Retina (tissue), 1 donor: Measurements from ENCODE around the gene HTD2.

ENCODE experiments used
- DNase-seq: peaks from one replicate; pipeline ENCODE4 v3.0.0-alpha.2; 2016

HTD2 gene

DNA sequence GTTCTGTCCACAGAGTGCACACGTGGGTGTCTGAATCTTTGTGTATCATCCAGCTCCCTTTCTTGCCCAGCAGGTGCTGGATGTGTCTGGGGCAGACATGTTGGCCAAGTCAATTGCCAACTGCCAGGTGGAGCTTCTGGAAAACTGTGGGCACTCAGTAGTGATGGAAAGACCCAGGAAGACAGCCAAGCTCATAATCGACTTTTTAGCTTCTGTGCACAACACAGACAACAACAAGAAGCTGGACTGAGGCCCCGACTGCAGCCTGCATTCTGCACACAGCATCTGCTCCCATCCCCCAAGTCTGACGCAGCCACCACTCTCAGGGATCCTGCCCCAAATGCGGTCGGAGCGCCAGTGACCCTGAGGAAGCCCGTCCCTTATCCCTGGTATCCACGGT lies 12.8 kb upstream of the HTD2 start:
- no peak for DNase-seq

DNA sequence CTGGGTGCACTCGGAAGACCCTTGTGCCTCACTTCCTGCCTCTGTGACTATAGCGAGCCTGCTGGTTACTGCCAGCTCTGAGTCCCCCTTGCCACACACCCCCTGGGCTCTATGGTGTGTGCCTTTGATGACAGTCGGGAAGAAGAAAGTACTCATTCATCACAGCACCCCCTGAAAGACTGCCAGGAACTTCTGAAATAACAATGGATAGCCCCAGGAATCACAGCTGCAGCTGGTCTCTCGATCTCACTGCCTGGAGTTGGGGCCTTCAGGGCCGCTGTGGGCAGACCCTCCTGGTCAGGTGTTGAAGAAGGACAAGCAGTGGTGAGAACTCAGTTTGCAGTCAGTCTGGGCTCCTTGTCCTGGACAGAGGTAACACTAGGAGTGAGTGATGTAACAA lies 10.1 kb upstream of the HTD2 start:
- DNase-seq, result no peak

DNA sequence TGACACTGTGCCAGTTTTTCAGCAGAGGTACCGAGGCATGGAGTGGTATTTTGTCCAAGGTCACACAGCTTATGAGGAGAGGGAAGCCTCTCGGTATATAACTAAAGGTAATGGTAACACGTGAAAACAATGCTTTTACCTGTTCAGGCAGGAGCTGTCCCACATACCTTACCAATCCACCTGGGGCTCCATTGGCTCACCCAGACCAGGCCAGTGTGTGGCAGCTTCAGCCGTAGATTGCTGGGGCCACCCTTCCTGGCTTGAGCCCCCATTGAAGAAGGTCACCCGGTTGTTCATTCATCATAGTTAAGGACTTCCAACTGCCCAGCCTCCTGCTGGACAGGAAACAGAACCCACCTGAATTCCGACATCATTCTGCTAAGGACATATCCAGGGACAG lies 9.5 kb upstream of the HTD2 start:
- DNase-seq, result no peak

DNA sequence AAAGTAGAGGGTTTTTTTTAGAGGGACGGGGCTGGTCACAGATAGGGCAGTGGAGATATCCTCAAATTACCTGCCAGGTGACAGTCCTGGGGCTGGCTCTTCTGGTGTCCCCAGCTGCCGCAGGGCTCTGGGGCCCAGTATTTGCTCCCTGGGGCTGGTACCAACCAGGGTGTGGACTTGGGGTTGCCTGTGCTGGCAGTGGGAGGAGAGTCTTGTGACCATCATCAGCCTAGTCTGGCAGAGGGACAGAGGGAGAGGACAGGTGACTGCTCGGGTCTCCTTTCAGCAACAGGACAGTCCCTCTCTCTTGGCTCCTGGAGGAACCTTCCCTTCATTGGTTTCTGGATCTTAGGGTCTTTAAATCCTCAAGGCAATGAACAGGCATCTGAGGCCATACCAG lies 8.1 kb upstream of the HTD2 start:
- DNase-seq, result no peak

DNA sequence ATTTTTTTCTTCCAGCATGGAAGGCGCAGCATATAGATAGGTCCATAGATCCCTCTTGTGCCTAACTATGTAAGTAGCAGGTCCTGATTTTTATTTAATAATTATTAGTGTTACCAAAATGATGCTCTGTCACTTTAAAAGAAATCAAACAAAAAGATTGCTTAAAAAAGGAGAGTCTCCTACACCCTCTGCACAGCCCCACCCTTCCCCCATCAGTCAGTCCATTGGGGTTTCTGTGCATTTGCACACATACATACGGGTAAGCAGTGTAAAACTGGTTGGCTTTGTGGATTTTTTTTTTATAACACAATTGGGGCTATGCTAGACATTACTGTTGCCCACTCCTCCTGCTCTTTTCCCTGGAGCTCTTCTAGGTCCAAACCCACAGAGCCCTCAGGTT lies 7.2 kb upstream of the HTD2 start:
- no peak for DNase-seq

DNA sequence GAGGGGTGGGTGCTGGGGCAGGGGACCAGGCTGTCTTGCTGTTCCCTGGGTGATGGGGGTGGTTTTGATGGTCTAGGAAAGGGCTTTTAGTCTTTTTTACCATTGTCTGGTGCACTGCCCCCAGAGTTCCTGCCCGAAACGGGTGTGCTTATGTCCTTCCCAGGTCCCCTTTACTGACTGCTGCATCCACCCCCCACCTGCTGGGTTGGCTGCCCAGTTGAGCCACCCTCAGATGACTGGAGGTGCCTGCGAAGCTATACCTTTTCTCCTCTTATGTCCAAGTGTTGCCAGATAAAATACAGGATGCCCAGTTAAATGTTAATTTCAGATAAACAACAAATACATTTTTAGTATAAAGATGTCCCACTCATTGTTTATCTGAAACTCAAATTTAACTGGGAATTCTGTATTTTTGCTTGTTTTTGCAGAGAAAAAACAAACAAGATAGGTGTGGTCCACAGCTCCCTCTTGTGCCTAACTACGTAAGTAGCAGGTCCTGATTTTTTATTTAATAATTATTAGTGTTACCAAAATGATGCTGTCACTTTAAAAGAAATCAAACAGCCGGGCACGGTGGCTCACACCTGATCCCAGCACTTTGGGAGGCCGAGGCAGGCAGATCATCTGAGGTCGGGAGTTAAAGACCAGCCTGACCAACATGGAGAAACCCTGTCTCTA lies 6.3 kb upstream of the HTD2 start:
- peak; percentile 39 for DNase-seq

DNA sequence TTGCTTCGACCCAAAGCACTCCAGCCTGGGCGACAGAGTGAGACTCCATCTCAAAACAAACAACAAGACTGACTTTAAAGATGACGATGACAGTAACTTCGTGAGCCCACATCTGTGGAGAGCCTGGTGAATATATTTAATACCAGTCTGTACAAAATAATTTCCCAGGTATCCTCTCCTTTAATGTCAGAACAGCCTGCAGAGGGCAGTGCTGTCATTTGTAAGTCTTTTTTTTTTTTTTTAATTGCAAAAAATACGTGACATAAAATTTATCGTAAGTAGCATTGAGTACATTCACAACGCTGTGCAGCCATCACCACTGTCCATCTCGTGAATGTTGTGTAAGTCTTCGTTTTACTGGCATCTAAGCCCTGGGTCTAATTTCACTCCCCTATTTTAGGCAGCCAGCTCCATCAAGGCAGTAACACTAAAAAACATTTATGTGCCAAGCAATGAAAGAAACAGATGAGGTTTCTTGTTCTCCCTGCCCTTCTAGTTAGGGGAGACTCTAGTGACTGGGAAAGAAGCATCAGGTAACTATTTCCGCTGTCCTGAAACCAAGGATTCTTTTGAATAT lies 1.4 kb downstream of the HTD2 start:
- DNase-seq, result no peak

DNA sequence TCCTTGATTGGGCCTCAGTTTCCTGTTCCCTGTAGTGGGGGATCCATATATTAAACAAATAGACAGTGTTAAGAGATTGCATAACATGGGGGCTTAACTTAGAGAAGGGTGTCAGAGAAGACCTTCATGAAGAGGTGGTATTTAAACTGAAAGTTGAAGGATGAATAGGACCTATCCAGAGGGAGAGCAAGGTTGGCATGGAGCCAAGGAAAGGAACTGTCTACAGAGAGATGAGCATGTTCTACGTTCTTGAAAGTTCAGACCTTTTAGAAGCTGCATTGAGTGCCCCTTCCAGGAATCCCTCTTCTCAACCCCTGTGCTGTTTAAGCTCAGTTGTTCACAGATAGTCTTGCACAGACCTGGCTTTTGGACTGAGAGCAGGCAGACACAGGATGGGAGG lies 2.4 kb downstream of the HTD2 start:
- DNase-seq, result no peak

DNA sequence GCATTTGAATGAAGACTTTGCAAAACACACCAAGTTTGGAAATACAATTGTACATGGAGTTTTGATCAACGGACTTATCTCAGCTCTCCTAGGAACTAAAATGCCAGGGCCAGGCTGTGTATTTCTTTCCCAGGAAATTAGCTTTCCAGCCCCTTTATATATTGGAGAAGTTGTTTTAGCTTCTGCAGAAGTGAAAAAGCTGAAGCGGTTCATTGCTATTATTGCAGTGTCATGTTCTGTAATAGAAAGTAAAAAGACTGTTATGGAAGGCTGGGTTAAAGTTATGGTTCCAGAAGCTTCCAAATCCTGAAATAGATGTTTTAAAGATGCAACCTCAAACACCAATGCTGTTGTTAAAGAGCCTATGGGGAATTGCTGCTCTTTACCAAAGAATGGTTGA lies 11.5 kb downstream of the HTD2 start:
- no peak for DNase-seq

DNA sequence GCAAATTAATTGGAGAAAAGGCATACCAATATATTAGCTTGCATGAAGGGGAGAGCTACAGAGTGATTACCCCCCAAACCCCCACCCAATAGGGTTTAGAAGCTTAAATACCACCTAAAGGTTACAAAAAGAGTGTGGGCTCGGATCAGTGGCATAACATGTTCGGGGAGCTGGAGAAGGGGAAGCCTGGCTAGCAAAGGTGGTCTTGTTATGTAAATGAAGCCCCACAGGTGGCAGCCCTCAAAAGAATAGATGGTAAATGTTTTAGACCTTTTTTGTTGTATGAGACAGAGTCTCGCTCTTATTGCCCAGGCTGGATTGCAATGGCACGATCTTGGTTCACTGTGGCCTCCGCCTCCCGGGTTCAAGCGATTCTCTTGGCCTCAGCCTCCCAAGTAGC lies 15.5 kb downstream of the HTD2 start:
- DNase-seq, result no peak

DNA sequence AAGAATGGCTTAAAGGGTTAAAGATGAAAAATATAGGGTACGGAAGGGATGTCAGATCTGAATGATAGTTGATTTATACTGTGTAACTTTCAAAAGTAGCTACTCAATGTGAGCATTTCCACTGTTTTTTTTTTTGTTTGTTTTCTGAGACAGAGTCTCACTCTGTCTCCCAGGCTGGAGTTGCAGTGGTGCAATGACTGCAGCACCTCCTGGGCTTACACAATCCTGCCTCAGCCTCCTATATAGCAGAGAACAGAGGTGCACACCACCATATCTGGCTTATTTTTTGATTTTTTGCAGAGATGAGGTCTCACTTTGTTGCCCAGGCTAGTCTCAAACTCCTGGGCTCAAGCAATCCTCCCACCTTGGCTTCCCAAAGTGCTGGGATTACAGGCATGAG lies 16.5 kb downstream of the HTD2 start:
- no peak for DNase-seq

DNA sequence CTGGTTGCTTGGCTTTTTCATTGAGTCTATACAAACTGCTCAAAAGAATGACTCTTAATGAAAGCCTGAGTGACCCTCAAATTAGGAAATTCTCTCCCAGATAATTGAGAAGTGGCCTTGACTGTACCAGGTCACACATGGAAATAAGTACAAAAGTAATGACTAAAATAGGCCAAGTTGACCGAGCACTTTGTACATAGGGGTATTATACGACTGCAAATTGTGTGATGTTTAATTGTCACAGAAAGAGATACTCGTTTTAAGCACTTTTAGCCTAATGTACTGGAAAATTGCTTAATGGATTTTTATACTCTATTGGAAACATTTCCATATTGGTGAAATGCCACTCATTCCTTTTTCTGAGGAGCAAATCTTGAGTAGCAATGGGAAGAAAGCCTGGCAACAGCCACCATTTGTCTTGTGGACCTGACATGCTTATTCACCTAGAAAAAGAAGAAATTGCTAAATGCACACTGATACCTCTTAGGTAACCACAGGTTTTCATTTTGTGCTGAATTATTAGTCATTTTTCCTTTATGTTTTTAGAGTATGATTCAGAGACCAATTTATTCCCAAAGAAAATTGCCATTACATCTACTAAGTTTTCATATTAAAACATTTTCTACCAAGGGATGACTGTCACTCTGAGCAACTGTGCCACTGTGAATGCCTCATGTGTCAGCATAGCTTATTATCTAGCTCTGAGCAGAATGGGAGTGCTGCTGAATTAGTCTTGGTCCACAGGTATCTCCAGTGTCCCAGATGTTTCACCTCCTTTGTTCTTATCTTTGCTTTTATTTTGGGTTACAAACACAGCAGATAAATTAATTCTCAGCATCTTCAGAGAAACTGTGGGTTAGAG lies 17.4 kb downstream of the HTD2 start:
- DNase-seq, result no peak

DNA sequence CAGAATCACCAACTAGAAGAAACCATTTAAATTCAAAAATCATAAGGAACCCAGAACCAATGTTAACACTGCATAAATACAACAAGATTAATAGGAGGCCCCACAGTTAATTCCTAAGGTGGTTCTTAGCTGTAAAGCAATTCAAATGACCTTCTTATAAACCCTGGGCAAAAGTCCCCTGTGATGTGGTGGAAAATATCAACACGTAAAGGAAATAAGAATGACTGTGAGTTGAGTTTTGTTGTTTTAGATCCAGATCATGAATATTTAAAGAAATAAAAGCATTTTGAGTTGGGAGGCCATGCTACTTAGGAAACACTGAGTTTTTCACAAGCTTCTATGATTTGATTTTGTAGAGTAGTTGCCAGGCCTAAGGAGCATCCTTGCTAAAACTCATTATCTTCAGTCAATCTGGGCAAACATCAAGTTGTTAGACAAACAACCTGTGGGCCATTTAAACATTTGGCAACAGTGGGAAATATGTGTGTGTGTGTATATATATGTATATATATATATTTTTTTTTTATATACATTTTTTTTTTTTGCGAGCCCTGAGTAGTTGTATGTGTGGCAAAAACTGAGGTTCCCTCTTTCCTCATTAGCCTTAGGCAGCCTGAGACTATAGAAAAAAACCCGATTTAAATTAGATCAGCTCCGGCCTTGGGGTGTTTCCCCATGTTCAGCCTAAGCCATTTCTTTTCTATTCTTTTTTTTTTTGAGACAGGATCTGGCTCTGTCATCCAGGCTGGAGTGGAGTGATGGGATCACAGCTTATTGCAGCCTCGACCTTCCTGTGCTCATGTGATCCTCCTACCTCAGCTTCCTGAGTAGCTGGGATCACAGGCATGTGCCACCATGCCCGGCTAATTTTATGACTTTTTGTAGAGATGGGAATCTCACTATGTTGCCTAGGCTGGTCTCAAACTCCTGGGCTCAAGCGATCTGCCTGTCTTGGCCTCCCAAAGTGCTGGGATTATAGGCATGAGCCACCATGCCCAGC lies 18.4 kb downstream of the HTD2 start:
- DNase-seq, result no peak

DNA sequence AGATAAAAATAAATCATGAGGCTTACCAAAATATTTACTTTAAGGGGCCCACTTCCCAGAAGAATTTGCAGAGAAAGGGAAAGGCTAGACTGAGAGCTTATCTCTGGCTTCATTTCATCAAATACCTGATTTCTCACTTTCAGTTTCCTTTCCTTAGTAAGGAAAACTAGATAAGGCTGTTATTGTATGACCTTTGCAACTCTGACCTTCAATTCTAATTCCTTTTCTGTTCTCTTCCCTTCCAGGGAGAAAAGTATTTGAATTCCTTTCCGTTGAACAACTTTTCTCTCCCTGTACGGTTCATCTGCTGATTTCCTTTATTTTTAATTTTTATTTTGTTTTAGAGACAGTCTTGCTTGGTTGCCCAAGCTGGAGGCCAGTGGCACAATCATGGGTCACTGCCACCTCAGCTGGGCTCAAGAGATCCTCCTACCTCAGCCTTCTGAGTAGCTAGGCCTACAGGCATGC lies 19.2 kb downstream of the HTD2 start:
- DNase-seq, result no peak

DNA sequence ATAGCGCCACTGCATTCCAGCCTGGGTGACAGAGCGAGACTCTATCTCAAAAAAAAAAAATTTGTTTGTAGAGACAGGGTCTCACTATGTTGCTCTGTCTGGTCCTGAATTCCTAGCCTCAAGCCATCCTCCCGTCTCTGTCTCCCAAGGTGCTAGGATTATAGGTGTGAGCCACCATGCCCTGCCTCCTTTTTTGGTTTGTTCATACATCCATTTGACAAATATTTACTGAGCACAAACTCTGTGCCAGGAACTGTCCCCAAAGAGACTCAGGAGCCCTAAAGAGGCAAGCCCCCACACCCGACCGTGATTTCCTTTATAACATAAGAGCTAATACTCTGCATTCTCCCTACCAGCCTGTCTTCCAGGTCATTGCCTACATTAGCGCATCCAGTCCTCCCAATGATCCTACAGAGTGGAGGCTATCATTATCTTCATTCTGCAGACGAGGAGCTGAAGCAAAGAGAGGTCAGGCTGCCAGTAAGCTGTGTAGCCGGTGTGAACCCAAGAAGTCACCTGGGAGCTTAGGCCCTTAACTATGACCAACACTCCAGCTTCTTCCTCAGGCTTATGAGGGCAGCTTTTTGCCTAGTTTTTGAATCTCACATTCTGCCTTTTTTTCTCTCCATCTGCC lies 20.1 kb downstream of the HTD2 start:
- peak; percentile 23 for DNase-seq

DNA sequence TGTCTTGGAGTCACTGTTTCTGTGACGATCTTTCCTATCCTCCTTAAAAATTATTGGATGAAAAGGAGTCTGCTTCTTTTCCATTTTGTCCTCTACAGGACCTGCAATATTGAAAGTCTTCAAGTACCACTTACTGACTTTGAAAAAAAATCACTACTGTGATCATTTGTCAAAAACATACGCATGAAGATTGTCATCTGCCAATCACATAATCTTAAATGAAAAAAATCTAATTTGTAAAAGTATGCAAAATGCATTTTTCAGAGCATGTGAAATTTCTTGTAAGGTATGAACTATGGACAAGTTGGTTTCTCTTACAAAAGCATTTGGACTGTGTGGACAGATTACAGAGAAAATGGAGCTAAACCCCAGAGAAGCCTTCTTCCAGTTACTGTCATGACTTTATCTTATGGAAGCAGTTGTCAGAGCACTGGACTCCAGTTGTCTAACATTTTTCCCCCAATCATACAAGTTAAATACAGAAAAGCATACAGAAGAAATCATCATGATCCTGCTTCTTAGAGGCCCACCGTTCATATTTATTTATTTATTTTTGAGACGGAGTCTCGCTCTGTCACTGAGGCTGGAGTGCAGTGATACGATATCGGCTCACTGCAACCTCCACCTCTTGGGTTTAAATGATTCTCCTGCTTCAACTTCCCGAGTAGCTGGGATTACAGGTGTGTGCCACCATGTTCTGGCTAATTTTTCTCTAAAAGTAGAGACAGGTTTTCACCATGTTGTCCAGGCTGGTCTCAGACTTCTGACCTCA lies 23.0 kb downstream of the HTD2 start:
- DNase-seq, result no peak

DNA sequence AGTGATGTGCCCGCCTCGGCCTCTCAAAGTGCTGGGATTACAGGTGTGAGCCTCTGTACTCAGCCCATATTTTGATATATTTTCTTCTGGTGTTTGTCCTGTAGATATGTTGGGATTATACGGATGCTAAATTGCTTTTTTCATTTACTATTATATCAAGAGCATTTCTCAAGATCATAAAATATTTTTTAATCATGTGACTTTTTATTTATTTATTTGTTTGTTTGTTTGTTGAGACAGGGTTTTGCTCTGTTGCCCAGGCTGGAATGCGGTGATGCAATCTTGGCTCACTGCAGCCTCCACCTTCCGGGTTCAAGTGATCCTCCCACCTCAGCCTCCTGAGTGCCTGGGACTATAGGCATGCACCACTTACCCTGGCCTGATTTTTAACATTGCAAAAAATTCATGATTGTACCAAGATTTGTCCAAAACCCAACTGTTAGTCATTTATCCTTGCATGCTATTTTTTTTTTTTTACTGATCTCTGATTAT lies 23.6 kb downstream of the HTD2 start:
- no peak for DNase-seq

DNA sequence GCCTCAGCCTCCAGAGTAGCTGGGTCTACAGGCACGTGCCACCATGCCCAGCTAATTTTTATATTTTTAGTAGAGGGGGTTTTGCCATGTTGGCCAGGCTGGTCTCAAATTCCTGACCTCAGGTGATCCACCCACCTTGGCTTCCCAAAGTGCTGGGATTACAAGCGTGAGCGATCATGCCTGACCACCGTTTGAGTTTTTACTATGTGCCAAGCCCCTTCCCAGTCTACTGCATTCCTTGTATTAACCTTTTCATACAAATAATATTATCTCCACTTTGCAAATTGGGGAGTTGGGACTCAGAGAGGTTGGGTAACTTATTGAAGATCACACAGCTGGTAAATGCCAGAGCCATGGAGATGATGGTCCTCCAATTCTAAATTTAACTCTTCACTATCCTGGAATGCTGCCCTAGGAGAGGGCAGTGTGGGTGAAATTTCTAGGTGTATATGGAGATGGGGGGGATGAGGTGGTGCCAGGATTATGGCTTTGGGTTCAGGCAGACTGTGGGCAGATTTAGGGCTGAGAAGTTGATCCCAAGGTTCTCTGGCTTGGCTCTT lies 25.4 kb downstream of the HTD2 start:
- DNase-seq, result no peak

DNA sequence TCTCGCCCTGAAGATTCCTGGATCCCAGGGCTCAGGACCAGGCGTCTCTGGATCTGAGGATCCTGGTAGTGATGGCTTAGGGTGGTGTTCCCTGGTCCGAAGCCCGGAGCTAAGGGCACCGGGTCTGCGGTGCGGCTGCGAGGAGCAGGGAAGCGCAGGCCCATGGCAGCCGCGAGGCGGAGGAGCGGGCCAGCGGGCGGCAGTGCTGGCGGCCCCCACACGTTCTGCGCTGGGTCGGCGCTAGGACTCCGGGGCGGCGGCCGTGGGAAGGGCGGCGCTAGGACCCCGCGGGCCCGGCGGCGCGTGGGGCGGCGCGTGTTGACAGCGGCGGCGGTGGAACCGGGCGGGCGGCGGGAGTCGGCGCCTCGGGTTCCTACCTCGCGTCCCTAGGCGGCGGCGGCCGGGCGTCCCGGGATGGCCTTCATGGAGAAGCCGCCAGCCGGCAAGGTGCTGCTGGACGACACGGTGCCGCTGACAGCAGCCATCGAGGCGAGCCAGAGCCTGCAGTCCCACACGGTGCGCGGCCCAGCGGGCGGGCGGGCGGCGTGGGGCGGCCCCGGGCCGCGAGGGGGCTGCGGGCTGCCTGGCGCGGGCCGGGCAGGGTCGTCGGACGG lies 26.4 kb downstream of the HTD2 start, which contains the start of gene PXK:
PXK (plus strand) TSS at position 318 of the 614 bp plus-strand sequence; CDS start at position 415, 97 bp downstream.
- DNase-seq, result peak; percentile 92
